Stimulated activated CD4-positive, alpha-beta T cell treated with anti-CD3 and anti-CD28 coated beads, Interleukin-4, amount 100 ng/mL, for 24 hours (primary cell): ENCODE data around the gene PCSK5.

Source experiments
- DNase-seq: peaks from one replicate; pipeline ENCODE4 v3.0.0-alpha.2; 2020

The PCSK5 gene

DNA sequence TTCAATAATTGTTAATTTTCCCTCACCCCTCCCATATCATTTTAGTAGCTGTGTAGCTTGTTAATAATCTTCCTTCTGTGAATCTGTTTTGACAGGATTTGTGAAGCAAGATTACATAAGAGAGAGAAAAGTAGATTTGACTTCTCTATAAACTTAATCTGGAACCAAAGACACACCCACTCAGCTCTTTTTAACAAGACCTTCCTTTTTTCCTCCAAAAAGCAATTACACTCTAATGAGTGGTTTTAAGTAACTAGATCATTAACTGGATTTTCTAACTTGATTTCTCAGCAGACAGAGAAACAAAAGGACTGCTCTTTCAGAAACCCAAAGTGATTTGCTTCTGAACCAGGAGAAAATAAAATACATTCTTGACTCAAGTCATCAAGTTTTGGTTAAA lies 481.9 kb downstream of the PCSK5 start:
- no peak for DNase-seq

DNA sequence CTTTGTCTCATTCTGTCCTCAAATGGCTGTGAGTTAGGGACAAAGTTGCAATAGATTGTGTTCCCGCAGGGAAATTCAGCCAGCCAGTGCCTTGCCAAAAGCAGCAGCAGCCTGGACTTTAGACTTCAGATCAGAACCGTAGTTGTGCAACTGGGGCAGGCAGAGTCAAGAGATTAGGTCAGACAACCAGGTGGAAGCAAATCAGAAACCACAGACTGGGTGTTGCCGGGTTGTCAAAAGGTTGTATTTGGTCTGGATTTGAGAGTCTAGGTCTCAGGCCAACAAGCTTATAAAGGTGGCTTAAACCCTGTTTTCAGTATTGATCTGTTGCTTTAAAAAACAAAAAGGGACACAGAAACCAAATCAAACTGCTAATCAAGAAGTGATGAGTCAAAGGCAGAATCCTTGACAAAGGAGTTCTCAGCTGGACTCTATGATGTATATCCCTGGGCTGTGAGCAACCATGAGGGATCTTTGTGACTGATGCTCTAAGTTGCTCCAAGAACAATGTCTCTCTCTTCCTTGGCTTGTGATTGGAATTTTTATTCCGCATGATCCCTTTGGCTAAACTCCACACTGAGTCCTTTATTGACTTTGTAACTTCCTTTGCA lies 482.8 kb downstream of the PCSK5 start:
- no peak for DNase-seq

DNA sequence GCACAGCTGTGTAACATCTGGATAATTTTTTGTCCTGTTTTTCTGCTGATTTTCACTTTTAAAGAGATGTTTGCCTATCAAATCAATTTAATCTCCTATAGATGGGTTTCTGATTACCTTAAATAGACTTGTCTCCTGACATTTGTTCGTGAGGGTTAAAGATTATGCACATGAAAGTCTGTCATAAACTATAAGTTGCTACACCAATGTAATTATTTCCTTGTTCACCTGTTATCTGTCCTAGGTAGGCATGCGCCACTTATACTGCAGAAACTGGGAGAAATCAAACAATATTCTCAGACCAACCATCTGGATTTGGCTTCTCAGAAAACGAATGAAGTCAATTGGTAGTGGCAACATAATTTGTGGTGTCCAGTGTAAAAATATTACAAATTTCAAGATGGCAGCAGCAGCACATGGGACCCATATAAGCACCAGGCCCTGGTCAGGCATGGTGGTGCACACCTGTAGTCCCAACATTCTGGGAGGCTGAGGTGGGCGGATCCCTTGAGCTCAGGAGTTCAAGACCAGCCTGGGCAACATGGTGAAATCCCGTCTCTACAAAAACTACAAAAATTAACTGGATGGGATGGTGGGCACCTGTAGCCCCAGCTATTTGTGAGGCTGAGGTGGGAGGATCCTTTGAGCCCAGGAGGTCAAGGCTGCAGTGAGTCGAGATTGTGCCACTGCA lies 483.5 kb downstream of the PCSK5 start:
- no peak for DNase-seq

DNA sequence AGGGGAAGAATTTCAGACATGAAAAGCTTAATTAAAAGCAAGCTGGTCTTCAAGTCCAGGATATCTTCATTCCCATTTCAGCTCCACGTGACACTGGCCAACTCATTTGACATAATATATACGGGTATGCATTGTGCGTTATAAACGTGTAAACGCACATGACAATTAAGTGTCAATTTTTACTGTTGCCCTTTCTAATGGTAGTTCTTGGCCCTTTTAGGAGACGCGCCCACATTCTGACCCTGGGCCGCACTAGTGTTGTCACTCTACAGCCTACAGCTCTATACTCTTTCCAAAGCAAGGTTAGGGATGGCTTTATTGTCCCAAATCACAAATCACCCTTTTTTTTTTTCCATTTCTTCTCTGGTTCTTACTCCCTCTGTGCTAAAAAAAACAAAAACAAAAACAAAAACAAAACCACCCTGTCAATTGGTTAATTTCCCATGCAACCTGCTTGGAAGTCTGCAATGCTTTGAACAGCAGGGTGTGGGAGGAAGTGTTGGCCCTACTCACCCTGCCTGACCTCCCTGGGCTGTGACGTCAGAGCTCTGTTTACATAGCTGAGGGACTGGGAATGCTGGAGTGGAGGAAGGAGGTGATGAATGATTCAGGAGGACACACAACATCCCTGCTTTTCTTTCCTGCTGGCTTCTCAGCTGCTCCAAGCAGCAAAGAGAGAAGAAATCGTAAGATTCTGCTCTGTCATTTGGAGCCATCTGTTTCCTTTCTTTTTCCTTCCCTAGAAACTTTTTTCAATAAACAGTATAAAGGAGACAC lies 484.5 kb downstream of the PCSK5 start:
- no peak for DNase-seq

DNA sequence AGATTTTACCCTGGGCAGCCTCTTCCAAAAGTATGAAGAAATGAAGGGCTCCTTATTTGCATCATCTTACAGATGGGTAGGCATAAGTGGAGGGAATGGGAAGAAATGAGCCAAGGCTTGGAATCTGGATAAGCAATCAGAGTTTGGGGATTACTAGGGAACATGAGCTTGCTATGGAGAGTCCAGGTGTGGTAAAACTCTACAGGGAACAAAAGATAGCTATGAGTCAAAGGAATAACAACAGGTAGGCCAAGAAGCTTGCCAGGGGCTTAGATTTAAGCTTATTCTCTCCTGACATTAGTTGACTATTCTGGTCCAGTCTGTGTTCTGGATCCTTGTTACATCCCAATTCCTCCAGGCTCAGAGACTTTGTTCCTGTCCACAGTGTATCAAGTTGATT lies 487.3 kb downstream of the PCSK5 start:
- no peak for DNase-seq

DNA sequence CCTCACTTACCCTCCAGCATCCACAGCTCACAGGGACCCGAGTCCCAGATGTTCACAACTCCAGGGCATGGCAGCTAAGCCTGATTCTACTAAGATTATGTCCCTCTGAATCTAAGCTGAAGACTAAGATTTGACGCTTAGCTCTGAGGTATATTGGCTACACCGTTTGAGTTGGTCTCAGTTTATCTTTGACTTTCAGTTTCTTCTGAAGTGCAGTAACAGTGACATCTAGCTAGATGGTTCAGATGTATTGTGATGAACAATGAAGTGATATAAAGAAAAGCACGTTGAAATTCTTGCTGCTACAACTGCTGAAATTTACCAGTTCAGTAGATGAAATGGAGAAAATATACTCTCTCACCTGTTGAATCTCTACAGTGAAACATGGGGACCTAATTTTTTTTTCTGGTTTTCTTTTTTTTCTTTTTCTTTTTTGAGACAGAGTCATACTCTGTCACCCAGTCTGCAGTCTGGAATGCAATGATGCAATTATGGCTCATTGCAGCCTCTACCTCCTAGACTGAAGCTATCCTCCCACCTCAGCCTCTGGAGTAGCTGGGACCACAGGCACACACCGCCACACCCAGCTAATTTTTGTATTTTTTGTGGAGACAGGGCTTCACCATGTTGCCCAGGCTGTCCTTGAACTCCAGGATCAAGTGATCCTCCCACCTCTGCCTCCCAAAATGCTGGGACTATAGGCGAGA lies 488.0 kb downstream of the PCSK5 start:
- DNase-seq = no peak

DNA sequence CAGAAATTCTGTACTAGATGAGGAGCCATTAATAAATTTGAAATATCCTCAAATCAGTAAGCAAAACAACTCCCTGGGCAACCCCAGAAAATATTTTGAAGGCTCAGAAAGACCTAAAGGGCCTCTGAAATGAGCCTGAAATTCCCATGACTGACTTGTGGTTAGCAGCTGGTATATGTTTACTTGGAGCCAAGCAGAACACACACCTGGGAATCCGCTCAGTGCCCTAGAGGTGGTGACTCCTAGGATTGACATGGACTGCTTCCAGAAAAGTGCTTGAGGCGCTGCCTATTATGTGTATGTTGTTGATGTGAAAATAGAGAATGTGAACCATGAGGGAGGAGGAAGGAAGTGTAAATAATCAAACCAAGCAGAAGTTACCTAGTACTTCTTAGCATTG lies 489.0 kb downstream of the PCSK5 start:
- no peak for DNase-seq

- DNase-seq = no peak
Measured at GRCh38 chr9:76390656-76391055, 500.2 kb downstream of the PCSK5 start.

- DNase-seq = peak; percentile 93
Measured at GRCh38 chr9:76394195-76394959, 503.9 kb downstream of the PCSK5 start, which contains the start of gene RFK. Gene RFK (minus strand): TSS chr9:76394426. CDS start chr9:76394171, 255 bp downstream.

- DNase-seq = peak; percentile 50
Measured at GRCh38 chr9:76394960-76395252, 504.4 kb downstream of the PCSK5 start.

DNA sequence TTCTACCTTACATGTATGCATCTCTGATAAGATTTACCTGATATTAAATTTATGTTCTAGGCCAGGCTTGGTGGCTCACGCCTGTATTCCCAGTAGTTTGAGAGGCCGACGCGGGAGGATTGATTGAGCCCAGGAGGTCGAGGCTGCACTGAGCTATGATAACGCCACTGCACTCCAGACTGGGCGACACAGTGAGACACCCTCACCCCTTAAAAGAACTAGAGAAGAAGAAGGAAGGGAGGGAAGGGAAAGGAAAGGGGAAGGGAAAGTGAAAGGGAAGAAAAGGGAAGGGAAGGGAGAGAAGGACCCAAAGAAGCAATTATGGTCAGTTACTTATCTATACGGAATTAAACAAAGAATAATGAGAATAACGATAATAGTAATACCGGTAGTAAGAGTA lies 504.9 kb downstream of the PCSK5 start:
- DNase-seq = no peak

DNA sequence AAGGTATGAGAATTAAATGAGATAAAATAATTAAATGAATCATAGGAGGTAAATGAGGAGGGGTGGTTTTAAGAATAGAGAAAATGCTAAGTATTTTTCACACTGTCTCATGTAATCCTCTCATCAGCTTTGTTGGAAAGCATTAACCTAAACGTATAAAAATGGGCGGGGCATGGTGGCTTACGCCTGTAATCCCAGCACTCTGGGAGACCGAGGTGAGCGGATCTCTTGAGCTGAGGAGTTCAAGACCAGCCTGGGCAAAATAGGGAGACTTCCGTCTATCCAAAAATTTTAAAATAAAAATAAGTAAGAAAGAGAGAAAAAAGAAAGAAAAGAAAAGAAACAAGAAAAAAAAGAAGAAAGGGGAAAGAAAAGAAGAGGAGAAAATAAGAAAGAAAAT lies 505.7 kb downstream of the PCSK5 start:
- DNase-seq = no peak

- no peak for DNase-seq
Measured at GRCh38 chr9:76396597-76396996, 506.1 kb downstream of the PCSK5 start.

- no peak for DNase-seq
Measured at GRCh38 chr9:76399856-76400255, 509.4 kb downstream of the PCSK5 start.

DNA sequence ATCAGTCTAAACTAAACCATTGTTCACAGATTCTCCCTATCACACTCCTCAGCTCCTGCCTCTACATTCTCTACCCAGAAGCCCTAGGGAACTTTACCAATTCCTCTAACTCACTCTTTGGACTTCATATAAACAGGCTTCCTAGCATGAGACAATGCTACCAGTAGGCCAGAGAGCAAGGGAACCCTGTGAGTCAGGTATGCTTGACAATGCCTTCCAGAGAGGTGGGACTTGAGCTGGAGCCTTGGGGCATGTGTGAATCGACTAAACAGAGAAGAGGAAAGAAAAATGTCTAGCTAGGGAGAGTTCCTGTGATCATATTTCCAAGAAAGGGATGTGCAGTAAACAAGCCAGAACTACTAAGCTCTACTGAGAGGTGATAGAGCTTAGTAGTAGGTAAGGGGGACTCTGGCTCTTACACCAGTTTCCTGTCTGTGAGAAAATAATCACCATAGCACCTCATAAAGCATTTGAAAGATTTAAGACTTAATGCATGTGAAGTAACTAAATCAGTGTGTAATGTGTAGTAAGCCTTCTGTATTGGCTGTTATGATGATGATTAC lies 510.1 kb downstream of the PCSK5 start:
- no peak for DNase-seq

- DNase-seq = no peak
Measured at GRCh38 chr9:76401176-76401575, 510.7 kb downstream of the PCSK5 start.

DNA sequence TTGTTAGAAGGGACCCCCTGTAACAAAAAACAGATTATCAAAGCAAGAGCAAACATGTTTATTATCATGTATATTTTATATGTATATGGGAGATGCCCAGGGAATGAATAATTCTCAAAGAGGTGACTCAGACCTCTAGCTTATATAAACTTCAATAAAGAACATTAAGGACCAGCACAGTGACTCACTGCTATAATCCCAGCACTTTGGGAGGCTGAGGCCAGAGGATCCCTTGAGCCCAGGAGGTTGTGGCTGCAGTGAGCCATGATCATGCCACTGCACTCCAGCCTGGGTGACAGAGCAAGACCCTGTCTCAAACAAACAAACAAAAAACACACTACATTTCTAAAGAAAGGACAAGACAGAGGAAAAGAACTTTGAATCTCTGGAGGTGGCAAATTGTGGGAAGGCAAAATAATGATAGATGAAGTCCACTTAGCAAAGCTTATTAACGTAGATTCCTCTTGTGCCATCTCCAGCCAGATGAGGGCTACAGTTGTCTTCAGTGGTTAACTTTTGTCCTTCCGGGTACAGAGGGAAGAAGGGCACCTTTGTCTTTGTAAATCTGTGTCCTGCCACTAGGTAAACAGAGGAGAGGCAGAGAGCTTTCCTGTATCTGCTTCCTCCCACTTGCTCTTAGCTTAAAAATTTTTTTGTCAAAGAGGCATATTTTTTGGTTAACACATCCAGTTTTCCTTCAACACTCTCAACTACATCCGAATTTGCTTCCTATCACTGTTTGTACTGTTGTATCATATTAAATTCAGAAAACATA lies 511.3 kb downstream of the PCSK5 start:
- no peak for DNase-seq

- DNase-seq = peak; percentile 34
Measured at GRCh38 chr9:76403352-76403751, 512.9 kb downstream of the PCSK5 start.

DNA sequence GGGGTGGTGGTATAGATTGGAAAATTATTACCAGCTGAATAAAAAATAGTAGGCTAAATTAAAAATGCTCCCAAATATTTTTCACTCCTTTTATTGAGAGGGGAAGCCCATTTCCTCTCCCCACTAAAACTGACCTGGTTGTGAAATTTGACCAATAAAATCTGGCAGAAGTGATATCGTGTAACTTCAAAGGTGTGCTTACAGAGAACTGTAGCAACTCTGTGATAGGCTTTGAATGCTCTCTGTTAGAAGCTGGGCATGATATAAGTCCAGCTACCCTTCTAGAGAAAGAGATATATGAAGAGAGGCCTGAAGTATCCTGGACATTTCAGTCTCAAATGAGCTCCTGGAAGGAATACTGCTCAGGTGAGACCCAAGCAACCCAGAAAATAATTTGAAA lies 513.9 kb downstream of the PCSK5 start:
- DNase-seq = no peak

DNA sequence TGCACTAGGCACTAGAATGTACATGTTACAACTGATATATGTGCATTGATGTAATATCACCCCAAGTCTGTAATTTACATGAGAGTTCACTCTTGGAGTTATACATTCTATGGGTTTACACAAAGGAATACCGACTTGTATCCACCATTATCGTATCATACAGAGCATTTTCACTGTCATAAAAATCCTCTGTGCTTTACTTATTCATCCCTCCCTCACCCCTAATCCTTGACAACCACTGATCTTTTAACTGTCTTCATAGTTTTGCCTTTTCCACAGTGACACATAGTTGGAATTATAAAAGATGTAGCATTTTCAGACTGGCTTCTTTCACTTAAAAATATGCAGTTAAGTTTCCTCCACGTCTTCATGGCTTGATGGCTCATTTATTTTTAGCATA lies 514.9 kb downstream of the PCSK5 start:
- DNase-seq = no peak

- no peak for DNase-seq
Measured at GRCh38 chr9:76405868-76406267, 515.4 kb downstream of the PCSK5 start.
